ENCODE results near the gene UPK1A.
"Not testable (repeated sequence)": the region's sequence is repeated elsewhere in the genome, so short reads cannot be mapped to it uniquely, and the experiment has no call there.

Gene UPK1A

GRCh38 chr19:35718345-35719041 lies 52.2 kb downstream of the UPK1A start:
- peak; percentile 61 for DNase-seq

GRCh38 chr19:35719402-35720162 lies 53.3 kb downstream of the UPK1A start:
- DNase-seq: peak; percentile 38

GRCh38 chr19:35720163-35720524 lies 53.8 kb downstream of the UPK1A start:
- DNase-seq: no peak

- DNase-seq: no peak
Observed at GRCh38 chr19:35720648-35721047, 54.3 kb downstream of the UPK1A start.

GRCh38 chr19:35721374-35721773 lies 55.1 kb downstream of the UPK1A start:
- DNase-seq: no peak

GRCh38 chr19:35722461-35722860 lies 56.1 kb downstream of the UPK1A start:
- no peak for DNase-seq

- DNase-seq: no peak
Observed at GRCh38 chr19:35722897-35723296, 56.6 kb downstream of the UPK1A start.

- DNase-seq: no peak
Observed at GRCh38 chr19:35723671-35724070, 57.4 kb downstream of the UPK1A start.

GRCh38 chr19:35724132-35724531 lies 57.8 kb downstream of the UPK1A start:
- DNase-seq: not testable (repeated sequence)

GRCh38 chr19:35724560-35724959 lies 58.2 kb downstream of the UPK1A start:
- no peak for DNase-seq

- DNase-seq: no peak
Observed at GRCh38 chr19:35725216-35725861, 59.0 kb downstream of the UPK1A start.

GRCh38 chr19:35727053-35727955 lies 61.0 kb downstream of the UPK1A start:
- DNase-seq: no peak
